WTC11 (cell line): ENCODE measurements around the gene DNASE1L3. TPM values are rescaled to one million over a fixed set of nuclear protein-coding genes. Genes with fewer than 3 reads are reported as not detected.

Experiments
- ATAC-seq: fragments of 200-7000 bp; cut with Tn5 transposase; 2 replicates; pipeline ENCODE4 v1.10.0; 2021; ENCODE audit warnings: mild to moderate bottlenecking, moderate library complexity
- CTCF ChIA-PET: fragments of 300-600 bp; sonication (Branson Sonifier 250); formaldehyde crosslinking; loops from one replicate; lab custom pipeline; 2021; ENCODE audit warnings: antibody characterized with exemption; lab: Charles Lee
- POLR2A ChIA-PET: fragments of 350-600 bp; sonication (Branson Sonifier 250); formaldehyde crosslinking; loops from one replicate; lab custom pipeline; 2021; ENCODE audit warnings: antibody characterized with exemption; lab: Charles Lee
- DNase-seq: peaks from one replicate; pipeline ENCODE4 v3.0.0; 2021; ENCODE audit warnings: low spot score
- H3K27ac Mint-ChIP-seq: 2 replicates; pipeline ENCODE4 v1.8.0; 2021; ENCODE audit warnings: mixed read lengths
- H3K27me3 Mint-ChIP-seq: 2 replicates; pipeline ENCODE4 v1.8.0; 2021; ENCODE audit warnings: low read depth, mild to moderate bottlenecking, moderate library complexity, mixed read lengths
- H3K36me3 Mint-ChIP-seq: 2 replicates; pipeline ENCODE4 v1.8.0; 2021; ENCODE audit warnings: mixed read lengths
- H3K4me1 Mint-ChIP-seq: 2 replicates; pipeline ENCODE4 v1.8.0; 2022; ENCODE audit warnings: mixed read lengths
- H3K4me3 Mint-ChIP-seq: 2 replicates; pipeline ENCODE4 v1.8.0; 2021; ENCODE audit warnings: mild to moderate bottlenecking, moderate library complexity, mixed read lengths
- H3K9me3 Mint-ChIP-seq: 2 replicates; pipeline ENCODE4 v1.8.0; 2021; ENCODE audit warnings: mixed read lengths
- ATF6 ChIP-seq: sonication (generic); formaldehyde crosslinking; IDR thresholded peaks from 2 replicates; pipeline ENCODE4 v1.8.1; 2023; ENCODE audit warnings: mild to moderate bottlenecking, missing genetic modification reagents
- EMX1 ChIP-seq: fragments of 250-450 bp; sonication (Bioruptor Pico); IDR thresholded peaks from 2 replicates; pipeline ENCODE4 v1.8.0; 2021; ENCODE audit warnings: mild to moderate bottlenecking
- ETV6 ChIP-seq: sonication (generic); formaldehyde crosslinking; IDR thresholded peaks from 2 replicates; pipeline ENCODE4 v1.8.1; 2022; ENCODE audit warnings: mild to moderate bottlenecking, missing genetic modification reagents
- FOXJ3 ChIP-seq: sonication (generic); formaldehyde crosslinking; IDR thresholded peaks from 2 replicates; pipeline ENCODE4 v1.9.0; 2021; ENCODE audit warnings: missing genetic modification reagents, mild to moderate bottlenecking, borderline replicate concordance
- FOXK1 ChIP-seq: sonication (generic); formaldehyde crosslinking; IDR thresholded peaks from 2 replicates; pipeline ENCODE4 v1.8.0; 2022; ENCODE audit warnings: mild to moderate bottlenecking, moderate library complexity, missing genetic modification reagents
- MYBL2 ChIP-seq: sonication (generic); formaldehyde crosslinking; IDR thresholded peaks from 2 replicates; pipeline ENCODE4 v1.8.1; 2023; ENCODE audit warnings: mild to moderate bottlenecking, moderate library complexity, missing genetic modification reagents
- NFATC4 ChIP-seq: fragments of 250-450 bp; sonication (Bioruptor Pico); IDR thresholded peaks from 2 replicates; pipeline ENCODE4 v1.9.0; 2021; ENCODE audit warnings: mild to moderate bottlenecking
- OVOL2 ChIP-seq: fragments of 250-450 bp; sonication (Bioruptor Pico); IDR thresholded peaks from 2 replicates; pipeline ENCODE4 v1.9.0; 2021; ENCODE audit warnings: mild to moderate bottlenecking, borderline replicate concordance
- RELA ChIP-seq: sonication (generic); formaldehyde crosslinking; IDR thresholded peaks from 2 replicates; pipeline ENCODE4 v1.8.1; 2022; ENCODE audit warnings: missing genetic modification reagents, mild to moderate bottlenecking, borderline replicate concordance
- SMAD3 ChIP-seq: sonication (generic); formaldehyde crosslinking; IDR thresholded peaks from 2 replicates; pipeline ENCODE4 v1.8.0; 2022; ENCODE audit warnings: missing genetic modification reagents, mild to moderate bottlenecking, borderline replicate concordance
- SMAD4 ChIP-seq: sonication (generic); formaldehyde crosslinking; IDR thresholded peaks from 2 replicates; pipeline ENCODE4 v1.8.0; 2022; ENCODE audit warnings: mild to moderate bottlenecking, missing genetic modification reagents
- SP1 ChIP-seq: sonication (generic); formaldehyde crosslinking; conservative IDR thresholded peaks from 2 replicates; pipeline ENCODE4 v1.8.1; 2022; ENCODE audit warnings: missing genetic modification reagents
- ZNF219 ChIP-seq: sonication (generic); formaldehyde crosslinking; IDR thresholded peaks from 2 replicates; pipeline ENCODE4 v1.8.0; 2023; ENCODE audit warnings: missing genetic modification reagents, mild to moderate bottlenecking, borderline replicate concordance
- ZSCAN18 ChIP-seq: fragments of 250-450 bp; sonication (Bioruptor Pico); IDR thresholded peaks from 2 replicates; pipeline ENCODE4 v2.1.2; 2022; ENCODE audit warnings: mild to moderate bottlenecking, moderate library complexity
- total RNA-seq: library from RNA; stranded (reverse); gene quantifications from 3 replicates; pipeline ENCODE4 v1.2.3, GENCODE V29; 2021
- TF ChIP-seq, protein P1 (sequence below): fragments of 250-450 bp; sonication (Bioruptor Pico); conservative IDR thresholded peaks from 2 replicates; pipeline ENCODE4 v1.9.0; 2021; ENCODE audit warnings: mild to moderate bottlenecking
- TF ChIP-seq, protein P2 (sequence below): fragments of 250-450 bp; sonication (Bioruptor Pico); IDR thresholded peaks from 2 replicates; pipeline ENCODE4 v1.9.0; 2021; ENCODE audit warnings: mild to moderate bottlenecking, borderline replicate concordance
- TF ChIP-seq, protein P3 (sequence below): fragments of 250-450 bp; sonication (Bioruptor Pico); IDR thresholded peaks from 2 replicates; pipeline ENCODE4 v1.9.0; 2021; ENCODE audit warnings: moderate library complexity, mild to moderate bottlenecking, inconsistent platforms, borderline replicate concordance
- TF ChIP-seq, protein P4 (sequence below): sonication (generic); formaldehyde crosslinking; IDR thresholded peaks from 2 replicates; pipeline ENCODE4 v1.8.0; 2022; ENCODE audit warnings: mild to moderate bottlenecking, missing genetic modification reagents

The DNASE1L3 gene
- total RNA-seq, 1 experiment from 2014 or later, result not detected

GRCh38 chr3:58250093-58250707, 39.4 kb upstream of the DNASE1L3 start (continued):
- TF ChIP-seq FOXK1, result no peak
- no peak for TF ChIP-seq OVOL2
- TF ChIP-seq EMX1 (CRISPR knock-in tag), result no peak
- TF ChIP-seq SMAD4, result no peak
- no peak for TF ChIP-seq FOXJ3 (CRISPR knock-in tag)
- no peak for TF ChIP-seq ZSCAN18

DNA sequence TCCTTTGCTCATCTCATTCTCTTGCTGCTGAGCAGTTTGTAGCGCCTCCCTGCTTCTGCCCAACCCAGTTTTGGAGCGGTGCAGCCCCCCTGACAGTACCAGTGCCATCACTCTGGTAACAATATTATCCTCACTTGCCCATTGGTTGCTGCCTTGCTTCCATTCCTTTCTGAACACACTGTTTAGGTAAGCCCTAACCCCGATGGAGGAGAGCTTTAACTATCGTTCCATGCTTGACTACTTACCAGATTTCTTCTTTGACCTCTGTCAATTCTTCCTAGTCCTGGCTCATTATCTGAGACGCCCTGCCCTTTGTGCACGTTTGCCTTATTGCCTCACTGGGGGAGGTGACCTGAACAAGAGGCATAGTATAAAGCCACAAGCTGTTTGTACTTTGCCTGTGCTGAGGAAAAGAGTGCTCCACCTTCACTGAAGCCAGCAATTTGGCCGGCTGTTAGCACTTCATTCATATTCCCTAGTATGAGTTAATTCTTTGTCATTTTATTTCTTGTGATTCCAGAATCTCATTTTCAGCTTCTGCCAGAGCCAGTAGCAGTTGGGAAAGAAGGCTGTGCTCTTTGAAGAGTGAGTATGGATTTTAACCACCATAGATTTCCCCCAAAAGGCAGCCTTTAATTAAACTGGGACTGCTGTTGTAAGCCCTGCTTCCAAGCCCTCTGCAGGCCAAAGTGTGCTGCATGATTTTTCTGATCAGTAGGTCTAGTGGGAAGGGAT, 38.8 kb upstream of the DNASE1L3 start:
- DNase-seq (no peak), ATAC-seq (peak; percentile 77)
- Mint-ChIP-seq H3K4me3 (no peak overlapping the region), H3K36me3 (no peaks in the 10 kb centered on the region), H3K9me3 (no peaks in the 10 kb centered on the region), H3K27me3 (no peaks in the 10 kb centered on the region), H3K4me1 (peaks cover 6% of the 10 kb centered on the region), H3K27ac (peak overlapping the region; percentile 76; the same call in 1 of the 2 replicates)
- TF ChIP-seq SMAD4, result no peak
- TF ChIP-seq ETV6 (CRISPR knock-in tag), result no peak
- TF ChIP-seq SMAD3 (CRISPR knock-in tag), result no peak
- TF ChIP-seq ATF6, result no peak
- no peak for TF ChIP-seq RELA (CRISPR knock-in tag)
- TF ChIP-seq, protein P1, sequence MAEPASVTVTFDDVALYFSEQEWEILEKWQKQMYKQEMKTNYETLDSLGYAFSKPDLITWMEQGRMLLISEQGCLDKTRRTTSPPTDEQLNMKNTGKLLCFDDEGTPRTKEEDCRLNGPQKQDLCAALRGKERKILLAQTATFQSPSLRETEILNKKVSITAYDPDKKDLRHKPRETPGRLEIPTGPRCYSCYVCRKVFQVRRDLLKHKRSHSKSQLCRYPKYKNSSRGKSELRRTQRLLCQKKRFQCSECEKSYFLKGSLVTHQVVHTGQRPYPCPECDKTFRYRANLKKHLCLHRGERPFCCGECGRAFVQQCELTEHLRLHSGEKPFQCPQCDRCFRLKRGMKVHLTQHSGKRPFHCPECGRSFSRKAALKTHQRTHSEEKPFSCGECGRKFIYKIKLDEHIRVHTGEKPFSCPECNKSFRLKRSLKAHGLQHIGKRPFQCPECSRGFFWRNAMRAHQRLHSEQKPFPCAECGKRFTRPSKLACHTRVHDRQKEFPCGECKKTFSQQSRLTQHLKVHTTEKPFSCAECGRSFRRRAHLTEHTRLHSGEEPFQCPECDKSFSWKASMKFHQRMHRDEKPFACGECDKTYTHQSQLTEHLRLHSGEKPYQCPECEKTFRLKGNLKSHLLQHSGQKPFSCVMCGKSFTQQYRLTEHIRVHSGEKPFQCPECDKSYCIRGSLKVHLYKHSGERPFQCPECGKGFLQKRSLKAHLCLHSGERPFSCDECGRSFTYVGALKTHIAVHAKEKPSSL (CRISPR knock-in tag), result no peak
- TF ChIP-seq, protein P2, sequence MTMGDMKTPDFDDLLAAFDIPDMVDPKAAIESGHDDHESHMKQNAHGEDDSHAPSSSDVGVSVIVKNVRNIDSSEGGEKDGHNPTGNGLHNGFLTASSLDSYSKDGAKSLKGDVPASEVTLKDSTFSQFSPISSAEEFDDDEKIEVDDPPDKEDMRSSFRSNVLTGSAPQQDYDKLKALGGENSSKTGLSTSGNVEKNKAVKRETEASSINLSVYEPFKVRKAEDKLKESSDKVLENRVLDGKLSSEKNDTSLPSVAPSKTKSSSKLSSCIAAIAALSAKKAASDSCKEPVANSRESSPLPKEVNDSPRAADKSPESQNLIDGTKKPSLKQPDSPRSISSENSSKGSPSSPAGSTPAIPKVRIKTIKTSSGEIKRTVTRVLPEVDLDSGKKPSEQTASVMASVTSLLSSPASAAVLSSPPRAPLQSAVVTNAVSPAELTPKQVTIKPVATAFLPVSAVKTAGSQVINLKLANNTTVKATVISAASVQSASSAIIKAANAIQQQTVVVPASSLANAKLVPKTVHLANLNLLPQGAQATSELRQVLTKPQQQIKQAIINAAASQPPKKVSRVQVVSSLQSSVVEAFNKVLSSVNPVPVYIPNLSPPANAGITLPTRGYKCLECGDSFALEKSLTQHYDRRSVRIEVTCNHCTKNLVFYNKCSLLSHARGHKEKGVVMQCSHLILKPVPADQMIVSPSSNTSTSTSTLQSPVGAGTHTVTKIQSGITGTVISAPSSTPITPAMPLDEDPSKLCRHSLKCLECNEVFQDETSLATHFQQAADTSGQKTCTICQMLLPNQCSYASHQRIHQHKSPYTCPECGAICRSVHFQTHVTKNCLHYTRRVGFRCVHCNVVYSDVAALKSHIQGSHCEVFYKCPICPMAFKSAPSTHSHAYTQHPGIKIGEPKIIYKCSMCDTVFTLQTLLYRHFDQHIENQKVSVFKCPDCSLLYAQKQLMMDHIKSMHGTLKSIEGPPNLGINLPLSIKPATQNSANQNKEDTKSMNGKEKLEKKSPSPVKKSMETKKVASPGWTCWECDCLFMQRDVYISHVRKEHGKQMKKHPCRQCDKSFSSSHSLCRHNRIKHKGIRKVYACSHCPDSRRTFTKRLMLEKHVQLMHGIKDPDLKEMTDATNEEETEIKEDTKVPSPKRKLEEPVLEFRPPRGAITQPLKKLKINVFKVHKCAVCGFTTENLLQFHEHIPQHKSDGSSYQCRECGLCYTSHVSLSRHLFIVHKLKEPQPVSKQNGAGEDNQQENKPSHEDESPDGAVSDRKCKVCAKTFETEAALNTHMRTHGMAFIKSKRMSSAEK (CRISPR knock-in tag), result no peak
- TF ChIP-seq, protein P3, sequence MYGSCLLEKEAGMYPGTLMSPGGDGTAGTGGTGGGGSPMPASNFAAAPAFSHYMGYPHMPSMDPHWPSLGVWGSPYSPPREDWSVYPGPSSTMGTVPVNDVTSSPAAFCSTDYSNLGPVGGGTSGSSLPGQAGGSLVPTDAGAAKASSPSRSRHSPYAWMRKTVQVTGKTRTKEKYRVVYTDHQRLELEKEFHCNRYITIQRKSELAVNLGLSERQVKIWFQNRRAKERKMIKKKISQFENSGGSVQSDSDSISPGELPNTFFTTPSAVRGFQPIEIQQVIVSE (CRISPR knock-in tag), result no peak
- TF ChIP-seq, protein P4, sequence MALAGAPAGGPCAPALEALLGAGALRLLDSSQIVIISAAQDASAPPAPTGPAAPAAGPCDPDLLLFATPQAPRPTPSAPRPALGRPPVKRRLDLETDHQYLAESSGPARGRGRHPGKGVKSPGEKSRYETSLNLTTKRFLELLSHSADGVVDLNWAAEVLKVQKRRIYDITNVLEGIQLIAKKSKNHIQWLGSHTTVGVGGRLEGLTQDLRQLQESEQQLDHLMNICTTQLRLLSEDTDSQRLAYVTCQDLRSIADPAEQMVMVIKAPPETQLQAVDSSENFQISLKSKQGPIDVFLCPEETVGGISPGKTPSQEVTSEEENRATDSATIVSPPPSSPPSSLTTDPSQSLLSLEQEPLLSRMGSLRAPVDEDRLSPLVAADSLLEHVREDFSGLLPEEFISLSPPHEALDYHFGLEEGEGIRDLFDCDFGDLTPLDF (CRISPR knock-in tag), result no peak
- TF ChIP-seq NFATC4 (CRISPR knock-in tag), result no peak
- no peak for TF ChIP-seq MYBL2 (CRISPR knock-in tag)
- no peak for TF ChIP-seq SP1 (CRISPR knock-in tag)
- TF ChIP-seq ZNF219 (CRISPR knock-in tag), result no peak
- ChIA-PET POLR2A (interaction anchor here (0.5 kb wide), 1 partner anchor 62 kb away, joined by 3 read pairs; no protein-coding TSS in a partner anchor), CTCF (interaction anchor here (0.6 to 3.8 kb wide), 7 partner anchors 9 to 72 kb away, joined by 3 to 21 read pairs (median 13); partner anchors contain the start of genes HTD2 and RPP14)
